Keratinocyte (primary cell): ENCODE measurements around the gene NPPA. TPM values are rescaled to one million over a fixed set of nuclear protein-coding genes. Genes with fewer than 3 reads are reported as not detected.

Source experiments
- DNase-seq: peaks from one replicate; pipeline ENCODE4 v3.0.0-alpha.2; 2011; ENCODE audit warnings: low read depth, missing footprints, low spot score
- FAIRE-seq: peaks from 2 replicates; lab custom pipeline; 2011; peaks lifted over from hg19 to GRCh38; lab: Jason Lieb, UNC
- H2AFZ ChIP-seq: 2 replicates; pipeline ENCODE4 v1.6.0; 2012; ENCODE audit warnings: low read length, control low read depth, inconsistent platforms; ENCODE audit not compliant: control insufficient read depth
- H3K27ac ChIP-seq: 2 replicates; pipeline ENCODE4 v1.5.1; 2011; ENCODE audit warnings: low read length; ENCODE audit not compliant: control insufficient read depth, insufficient read depth
- H3K27me3 ChIP-seq: 3 replicates; pipeline ENCODE4 v1.6.0; 2011; ENCODE audit warnings: low read length; ENCODE audit not compliant: control insufficient read depth, insufficient read depth; ENCODE audit errors: extremely low read depth
- H3K36me3 ChIP-seq, 2 experiments: 2 replicates in 1 of 2; 3 replicates in 1 of 2; pipeline ENCODE4 v1.5.1; 2011; ENCODE audit warnings: low read length in 2 of 2, mild to moderate bottlenecking in 1 of 2; ENCODE audit not compliant: control insufficient read depth in 2 of 2, insufficient read depth in 2 of 2; ENCODE audit errors: extremely low read depth in 1 of 2
- H3K4me1 ChIP-seq: 3 replicates; pipeline ENCODE4 v1.5.1; 2011; ENCODE audit warnings: low read length; ENCODE audit not compliant: control insufficient read depth, insufficient read depth; ENCODE audit errors: extremely low read depth
- H3K4me2 ChIP-seq: 3 replicates; pipeline ENCODE4 v1.6.0; 2011; ENCODE audit warnings: low read depth, low read length; ENCODE audit not compliant: control insufficient read depth, insufficient read depth; ENCODE audit errors: extremely low read depth
- H3K4me3 ChIP-seq, 3 experiments: fragments of 200-600 bp in 1 of 3; sonication (generic) in 1 of 3; 2 replicates in 2 of 3; 3 replicates in 1 of 3; pipeline ENCODE4 v1.5.1; 2011 to 2016; ENCODE audit warnings: low read length in 3 of 3, mild to moderate bottlenecking in 3 of 3, control low read depth in 2 of 3, inconsistent platforms in 1 of 3, low read depth in 1 of 3, mixed read lengths in 1 of 3, mixed run types in 1 of 3, moderate library complexity in 1 of 3; ENCODE audit not compliant: control insufficient read depth in 2 of 3, insufficient read depth in 2 of 3; ENCODE audit errors: extremely low read depth in 1 of 3
- H3K79me2 ChIP-seq: 2 replicates; pipeline ENCODE4 v1.6.0; 2012; ENCODE audit warnings: low read length; ENCODE audit not compliant: control insufficient read depth, insufficient read depth
- H3K9ac ChIP-seq: 3 replicates; pipeline ENCODE4 v1.6.0; 2011; ENCODE audit warnings: low read length; ENCODE audit not compliant: control insufficient read depth, insufficient read depth; ENCODE audit errors: extremely low read depth
- H3K9me1 ChIP-seq: 3 replicates; pipeline ENCODE4 v1.6.0; 2011; ENCODE audit warnings: low read length; ENCODE audit not compliant: control insufficient read depth, insufficient read depth; ENCODE audit errors: extremely low read depth
- H3K9me3 ChIP-seq: 2 replicates; pipeline ENCODE4 v1.5.1; 2012; ENCODE audit warnings: low read depth, low read length; ENCODE audit not compliant: control insufficient read depth
- H4K20me1 ChIP-seq: 3 replicates; pipeline ENCODE4 v1.6.0; 2011; ENCODE audit warnings: low read length; ENCODE audit not compliant: control insufficient read depth, insufficient read depth; ENCODE audit errors: extremely low read depth
- CTCF ChIP-seq, 3 experiments: IDR thresholded peaks in 1 of 3; conservative IDR thresholded peaks in 1 of 3; optimal IDR thresholded peaks in 1 of 3; 2 replicates in 2 of 3; 3 replicates in 1 of 3; pipeline versions ENCODE3 to v1.5.1; 2011; ENCODE audit warnings: low read length in 3 of 3, mild to moderate bottlenecking in 3 of 3, moderate library complexity in 2 of 3, control low read depth in 1 of 3, inconsistent platforms in 1 of 3; ENCODE audit not compliant: insufficient read depth in 2 of 3; ENCODE audit errors: extremely low read depth in 1 of 3
- EZH2 ChIP-seq: IDR thresholded peaks from one replicate; pipeline ENCODE4 v1.6.1; 2012; ENCODE audit warnings: inconsistent platforms, mild to moderate bottlenecking, low read length, moderate library complexity
- dilution Hi-C: fragments of 300-500 bp; cut with MboI; formaldehyde crosslinking; loops from one replicate; pipeline ENCODE4 v1.7.0; 2020; ENCODE audit warnings: low sequenced_read_pairs; ENCODE audit not compliant: extremely low pct_ligation_motif_present
- polyA plus RNA-seq, 5 experiments: library from polyadenylated mRNA; depleted of rRNA in 3 of 5; stranded (reverse) in 3 of 5; stranded (forward) in 1 of 5; unstranded in 1 of 5; fragments of >200 nt; gene quantifications; 1 replicate in 1 of 5; 2 replicates in 3 of 5; 3 replicates in 1 of 5; pipeline versions ENCODE4 v1.2.1 to v1.2.3, GENCODE V29; 2011 to 2012; ENCODE audit warnings: missing spikeins in 2 of 5, low read depth in 1 of 5, low replicate concordance in 1 of 5

NPPA gene
- polyA plus RNA-seq, 1 donor (not counting 4 experiments of a cell fraction or from before 2014, with no cell fraction given): not detected

- no peaks in the 10 kb centered on the region for H4K20me1 ChIP-seq
- peaks cover 8 to 15% of the 10 kb centered on the region in 2 experiments for H3K36me3 ChIP-seq
- no peaks in the 10 kb centered on the region for H3K79me2 ChIP-seq
- no peak overlapping the region for H2AFZ ChIP-seq
- no peaks in the 10 kb centered on the region for H3K9me1 ChIP-seq
- no peak overlapping the region for H3K4me3 ChIP-seq
- TF ChIP-seq CTCF (optimal IDR thresholded peaks at IDR 0.05 in 1 of 3, IDR thresholded peaks at IDR 0.05 in 1 of 3, conservative IDR thresholded peaks at IDR 0.05 in 1 of 3; ENCODE audit: extremely low read depth in 1 of 3, insufficient read depth in 2 of 3, low read length in 3 of 3) (no peak), EZH2 (no peak)
- no peak overlapping the region for H3K9ac ChIP-seq
- FAIRE-seq (no peak), DNase-seq (no peak)
- no peak overlapping the region for H3K27ac ChIP-seq
- no peak overlapping the region for H3K4me2 ChIP-seq
- peaks cover 34% of the 10 kb centered on the region for H3K4me1 ChIP-seq
- dilution Hi-C loops: no loop called here
- H3K27me3 ChIP-seq: no peaks in the 10 kb centered on the region
- no peaks in the 10 kb centered on the region for H3K9me3 ChIP-seq
These were observed 46.7 kb downstream of the NPPA start for GRCh38 chr1:11800756-11801433.

- dilution Hi-C loops: no loop called here
- DNase-seq: no peak
- H4K20me1 ChIP-seq: no peaks in the 10 kb centered on the region
- H3K36me3 ChIP-seq: peaks cover 8 to 16% of the 10 kb centered on the region in 2 experiments
- no peaks in the 10 kb centered on the region for H3K27me3 ChIP-seq
- TF ChIP-seq CTCF (optimal IDR thresholded peaks at IDR 0.05 in 1 of 3, IDR thresholded peaks at IDR 0.05 in 1 of 3, conservative IDR thresholded peaks at IDR 0.05 in 1 of 3; ENCODE audit: extremely low read depth in 1 of 3, insufficient read depth in 2 of 3, low read length in 3 of 3) (no peak), EZH2 (no peak)
- H3K9me3 ChIP-seq: no peaks in the 10 kb centered on the region
- no peak overlapping the region for H3K4me3 ChIP-seq
- H3K9me1 ChIP-seq: no peaks in the 10 kb centered on the region
- H3K79me2 ChIP-seq: no peaks in the 10 kb centered on the region
- H3K4me2 ChIP-seq: no peak overlapping the region
- no peak overlapping the region for H3K27ac ChIP-seq
- no peak overlapping the region for H2AFZ ChIP-seq
- H3K4me1 ChIP-seq: peaks cover 34% of the 10 kb centered on the region
- no peak for FAIRE-seq
- H3K9ac ChIP-seq: no peak overlapping the region
These were observed 47.2 kb downstream of the NPPA start for GRCh38 chr1:11800391-11800755.
